ENCODE measurements around the gene F2RL3. TPM values are rescaled to one million over a fixed set of nuclear protein-coding genes. Genes with fewer than 3 reads are reported as not detected.
A peak's percentile ranks its signal among the peaks of the same experiment; 100 is the strongest.

F2RL3 gene
- total RNA-seq, 1 donor from 2014 or later = 25.3 TPM

DNA sequence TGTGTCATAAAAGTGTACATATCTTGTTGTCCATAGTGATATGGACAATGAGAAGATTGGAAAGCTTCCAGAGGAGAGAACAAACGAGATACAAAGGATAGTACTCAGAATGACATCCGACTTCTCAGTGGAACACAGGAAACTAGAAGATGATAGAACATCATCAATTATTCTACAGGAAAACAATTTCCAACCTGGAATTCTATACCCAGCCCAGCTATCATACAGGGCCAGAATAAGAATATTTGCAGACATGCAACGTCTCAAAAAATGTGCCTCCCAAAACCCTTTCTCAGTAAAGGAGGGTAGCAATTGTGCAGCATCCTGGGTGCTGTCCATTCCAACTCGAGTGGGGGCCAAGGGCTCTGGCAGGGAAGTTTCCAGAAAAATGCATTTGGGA lies 24.0 kb downstream of the F2RL3 start:
- no peaks in the 10 kb centered on the region for H3K36me3 ChIP-seq

DNA sequence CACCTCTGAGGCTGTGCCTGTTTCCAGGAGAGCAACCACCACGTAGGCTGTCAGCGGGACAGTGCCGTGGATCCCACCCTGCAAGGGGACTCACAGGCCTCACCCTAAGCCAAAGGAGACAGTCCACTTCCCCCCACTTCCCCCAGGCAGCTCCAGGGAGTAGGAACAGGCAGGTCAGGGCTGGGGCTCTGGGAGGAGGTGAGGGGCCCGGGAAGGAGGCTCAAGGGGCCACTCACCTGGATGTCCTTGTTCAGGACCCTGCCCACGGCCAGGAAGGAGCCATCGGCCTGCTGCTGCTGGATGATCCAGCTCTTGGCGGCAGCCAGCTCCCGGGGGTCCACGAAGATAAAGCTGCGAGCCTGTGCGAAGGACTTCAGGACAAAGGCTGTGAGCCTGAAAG lies 25.6 kb downstream of the F2RL3 start:
- Histone ChIP-seq H3K4me1 (no peaks in the 10 kb centered on the region), H3K27me3 (no peaks in the 10 kb centered on the region), H3K36me3 (no peaks in the 10 kb centered on the region), H3K4me3 (no peak overlapping the region), H3K9me3 (peaks cover 4% of the 10 kb centered on the region), H3K27ac (no peak overlapping the region)
- intact Hi-C loops (cut with DNase I) = no loop called here
- ATAC-seq = no peak
- DNase-seq = peak; percentile 52
- TF ChIP-seq, protein P1, sequence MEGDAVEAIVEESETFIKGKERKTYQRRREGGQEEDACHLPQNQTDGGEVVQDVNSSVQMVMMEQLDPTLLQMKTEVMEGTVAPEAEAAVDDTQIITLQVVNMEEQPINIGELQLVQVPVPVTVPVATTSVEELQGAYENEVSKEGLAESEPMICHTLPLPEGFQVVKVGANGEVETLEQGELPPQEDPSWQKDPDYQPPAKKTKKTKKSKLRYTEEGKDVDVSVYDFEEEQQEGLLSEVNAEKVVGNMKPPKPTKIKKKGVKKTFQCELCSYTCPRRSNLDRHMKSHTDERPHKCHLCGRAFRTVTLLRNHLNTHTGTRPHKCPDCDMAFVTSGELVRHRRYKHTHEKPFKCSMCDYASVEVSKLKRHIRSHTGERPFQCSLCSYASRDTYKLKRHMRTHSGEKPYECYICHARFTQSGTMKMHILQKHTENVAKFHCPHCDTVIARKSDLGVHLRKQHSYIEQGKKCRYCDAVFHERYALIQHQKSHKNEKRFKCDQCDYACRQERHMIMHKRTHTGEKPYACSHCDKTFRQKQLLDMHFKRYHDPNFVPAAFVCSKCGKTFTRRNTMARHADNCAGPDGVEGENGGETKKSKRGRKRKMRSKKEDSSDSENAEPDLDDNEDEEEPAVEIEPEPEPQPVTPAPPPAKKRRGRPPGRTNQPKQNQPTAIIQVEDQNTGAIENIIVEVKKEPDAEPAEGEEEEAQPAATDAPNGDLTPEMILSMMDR (IDR thresholded peaks at IDR 0.05) = no peak

More for the DNA sequence above, 24.0 kb downstream of the F2RL3 start:
- intact Hi-C loops (cut with DNase I) = no loop called here
- DNase-seq (peak; percentile 18), ATAC-seq (no peak)
- H3K27me3 ChIP-seq = no peaks in the 10 kb centered on the region
- TF ChIP-seq, protein P1 (IDR thresholded peaks at IDR 0.05) = no peak
- H3K9me3 ChIP-seq = peaks cover 4% of the 10 kb centered on the region
- no peak overlapping the region for H3K27ac ChIP-seq
- no peak overlapping the region for H3K4me3 ChIP-seq
- no peaks in the 10 kb centered on the region for H3K4me1 ChIP-seq

DNA sequence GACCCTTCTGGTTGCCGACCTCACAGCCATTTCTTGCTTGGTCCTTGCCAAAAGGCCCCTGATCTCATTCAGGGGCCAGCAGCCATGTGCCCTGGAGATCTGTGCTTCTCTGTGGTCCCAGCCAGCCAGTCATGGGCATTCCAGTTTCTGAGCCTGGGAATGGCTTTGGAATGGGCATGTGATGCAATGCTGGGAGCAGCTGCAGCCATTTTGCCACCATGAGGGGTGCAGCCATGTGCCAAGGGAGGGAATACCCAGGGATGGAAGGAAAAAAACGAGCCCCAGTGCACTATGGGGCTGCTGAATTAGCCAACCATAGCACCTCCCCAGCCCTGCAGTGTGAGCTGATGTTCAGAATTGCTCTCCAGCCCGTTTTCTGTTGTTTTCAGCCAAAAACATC lies 26.3 kb downstream of the F2RL3 start:
- Histone ChIP-seq H3K4me3 (no peak overlapping the region), H3K27ac (no peak overlapping the region), H3K9me3 (peaks cover 4% of the 10 kb centered on the region), H3K36me3 (no peaks in the 10 kb centered on the region), H3K27me3 (no peaks in the 10 kb centered on the region), H3K4me1 (no peaks in the 10 kb centered on the region)
- intact Hi-C loops (cut with DNase I) = no loop called here
- DNase-seq = peak; percentile 35
- no peak for ATAC-seq
- TF ChIP-seq, protein P1 (IDR thresholded peaks at IDR 0.05) = no peak

DNA sequence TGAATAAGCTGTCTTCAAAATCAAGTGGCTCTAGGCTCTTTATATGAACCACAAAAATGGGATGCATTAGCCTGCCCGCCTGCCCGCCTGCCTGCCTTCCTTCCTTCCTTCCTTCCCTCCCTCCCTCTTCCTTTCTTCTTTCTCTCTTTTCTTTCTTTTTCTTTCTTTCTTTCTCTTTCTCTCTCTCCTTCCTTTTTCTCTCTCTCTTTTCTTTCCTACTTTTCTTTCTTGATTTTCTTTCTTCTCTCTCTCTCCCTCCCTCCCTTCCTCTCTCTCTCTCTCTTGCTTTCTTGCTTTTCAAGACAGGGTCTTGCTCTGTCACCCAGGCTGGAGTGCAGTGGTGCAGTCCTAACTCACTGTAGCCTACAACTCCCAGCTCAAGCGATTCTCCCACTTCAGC lies 26.9 kb downstream of the F2RL3 start:
- Histone ChIP-seq H3K27ac (no peak overlapping the region), H3K9me3 (peaks cover 4% of the 10 kb centered on the region), H3K4me1 (no peaks in the 10 kb centered on the region), H3K36me3 (no peaks in the 10 kb centered on the region), H3K4me3 (no peak overlapping the region), H3K27me3 (no peaks in the 10 kb centered on the region)
- TF ChIP-seq, protein P1 (IDR thresholded peaks at IDR 0.05) = no peak
- intact Hi-C loops (cut with DNase I) = no loop called here
- ATAC-seq = no peak
- DNase-seq = no peak

DNA sequence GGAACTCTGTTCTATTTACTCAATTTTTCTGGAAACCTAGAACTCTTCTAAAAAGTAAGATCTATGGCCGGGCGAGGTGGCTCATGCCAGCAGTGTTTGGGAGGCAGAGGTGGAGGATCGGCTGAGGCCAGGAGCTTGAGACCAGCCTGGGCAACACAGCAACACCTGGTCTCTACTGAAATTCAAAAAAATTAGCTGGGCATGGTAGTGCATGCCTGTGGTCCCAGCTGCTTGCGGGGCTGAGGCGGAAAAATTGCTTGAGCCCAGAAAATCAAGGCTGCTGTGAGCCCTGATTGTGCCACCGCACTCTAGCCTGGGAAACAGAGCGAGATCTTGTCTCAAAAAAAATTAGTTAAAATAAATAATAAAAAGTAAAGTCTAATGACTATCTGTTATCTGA lies 28.6 kb downstream of the F2RL3 start:
- intact Hi-C loops (cut with DNase I) = no loop called here
- Histone ChIP-seq H3K27ac (no peak overlapping the region), H3K4me3 (no peak overlapping the region), H3K4me1 (no peaks in the 10 kb centered on the region), H3K9me3 (peaks cover 4% of the 10 kb centered on the region), H3K36me3 (no peaks in the 10 kb centered on the region), H3K27me3 (no peaks in the 10 kb centered on the region)
- TF ChIP-seq, protein P1 (IDR thresholded peaks at IDR 0.05) = no peak
- no peak for ATAC-seq
- peak; percentile 41 for DNase-seq

DNA sequence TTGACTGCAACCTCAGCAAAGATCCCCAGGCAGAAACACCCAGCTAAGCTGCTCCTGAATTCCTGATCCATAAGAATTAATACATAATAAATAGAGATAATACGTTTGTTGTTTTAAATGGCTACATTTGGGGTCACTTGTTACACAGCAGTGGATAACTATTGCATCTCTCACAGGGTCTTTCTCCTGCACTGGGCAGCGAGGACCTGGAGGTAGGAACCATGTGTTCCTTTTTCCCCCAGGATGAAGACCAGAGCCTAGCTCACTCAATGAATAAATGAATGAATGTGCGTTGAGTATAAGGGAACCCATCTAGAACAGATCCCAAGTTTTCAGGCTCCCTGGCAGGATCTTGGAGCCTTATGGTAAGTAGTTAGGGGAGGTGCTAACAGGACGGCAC lies 30.7 kb downstream of the F2RL3 start:
- ATAC-seq (no peak), DNase-seq (no peak)
- H3K27me3 ChIP-seq = no peaks in the 10 kb centered on the region
- H3K4me3 ChIP-seq = no peak overlapping the region
- no peaks in the 10 kb centered on the region for H3K9me3 ChIP-seq
- H3K36me3 ChIP-seq = no peaks in the 10 kb centered on the region
- intact Hi-C loops (cut with DNase I) = no loop called here
- H3K27ac ChIP-seq = no peak overlapping the region
- no peaks in the 10 kb centered on the region for H3K4me1 ChIP-seq
- TF ChIP-seq, protein P1 (IDR thresholded peaks at IDR 0.05) = no peak
